GM10266 (cell line): ENCODE measurements around the gene MRPS18C.
A peak's percentile ranks its signal among the peaks of the same experiment; 100 is the strongest.

ENCODE experiments used
- DNase-seq: peaks from one replicate; pipeline ENCODE4 v3.0.0; 2012; ENCODE audit errors: extremely low spot score
- TF ChIP-seq, protein P1 (sequence below): IDR thresholded peaks from 2 replicates; pipeline ENCODE4 v1.5.1; 2012; ENCODE audit warnings: mild to moderate bottlenecking, low read depth; ENCODE audit not compliant: control insufficient read depth, insufficient read depth; ENCODE audit errors: missing control alignments

MRPS18C gene

GRCh38 chr4:83438719-83439118, 17.1 kb upstream of the MRPS18C start:
- no peak for DNase-seq

DNA sequence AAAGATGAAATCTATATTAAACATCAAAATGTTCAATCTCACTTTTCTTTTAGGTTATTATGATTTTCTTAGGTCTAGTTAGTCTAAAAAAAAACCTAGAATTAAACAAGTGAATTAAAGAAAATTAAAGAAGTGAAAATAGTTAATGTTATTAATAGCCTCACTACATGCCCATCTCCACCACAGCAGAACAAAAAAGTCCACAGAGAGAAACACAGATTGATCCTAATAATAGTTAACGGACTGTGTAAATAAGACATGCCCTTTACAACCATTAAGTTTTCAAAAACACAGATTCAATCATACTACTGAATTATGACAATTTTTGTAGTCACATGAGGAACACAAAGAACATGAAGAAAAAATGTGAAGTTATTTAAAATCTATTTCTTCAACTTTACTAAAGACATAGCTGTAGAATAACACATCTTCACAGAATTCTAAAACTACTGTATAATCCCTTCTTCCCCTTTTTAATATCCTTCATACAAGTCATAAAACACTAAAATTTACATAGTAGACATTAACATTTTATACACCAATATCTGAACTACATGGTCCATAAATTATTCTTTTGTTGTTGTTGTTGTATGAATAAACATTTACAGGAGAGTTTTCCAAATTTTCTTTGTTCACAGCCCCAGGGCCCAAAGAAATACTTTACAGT, 15.6 kb upstream of the MRPS18C start:
- TF ChIP-seq, protein P1, sequence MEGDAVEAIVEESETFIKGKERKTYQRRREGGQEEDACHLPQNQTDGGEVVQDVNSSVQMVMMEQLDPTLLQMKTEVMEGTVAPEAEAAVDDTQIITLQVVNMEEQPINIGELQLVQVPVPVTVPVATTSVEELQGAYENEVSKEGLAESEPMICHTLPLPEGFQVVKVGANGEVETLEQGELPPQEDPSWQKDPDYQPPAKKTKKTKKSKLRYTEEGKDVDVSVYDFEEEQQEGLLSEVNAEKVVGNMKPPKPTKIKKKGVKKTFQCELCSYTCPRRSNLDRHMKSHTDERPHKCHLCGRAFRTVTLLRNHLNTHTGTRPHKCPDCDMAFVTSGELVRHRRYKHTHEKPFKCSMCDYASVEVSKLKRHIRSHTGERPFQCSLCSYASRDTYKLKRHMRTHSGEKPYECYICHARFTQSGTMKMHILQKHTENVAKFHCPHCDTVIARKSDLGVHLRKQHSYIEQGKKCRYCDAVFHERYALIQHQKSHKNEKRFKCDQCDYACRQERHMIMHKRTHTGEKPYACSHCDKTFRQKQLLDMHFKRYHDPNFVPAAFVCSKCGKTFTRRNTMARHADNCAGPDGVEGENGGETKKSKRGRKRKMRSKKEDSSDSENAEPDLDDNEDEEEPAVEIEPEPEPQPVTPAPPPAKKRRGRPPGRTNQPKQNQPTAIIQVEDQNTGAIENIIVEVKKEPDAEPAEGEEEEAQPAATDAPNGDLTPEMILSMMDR = no peak
- no peak for DNase-seq

More at GRCh38 chr4:83438719-83439118, 17.1 kb upstream of the MRPS18C start:
- TF ChIP-seq, protein P1 = no peak

DNA sequence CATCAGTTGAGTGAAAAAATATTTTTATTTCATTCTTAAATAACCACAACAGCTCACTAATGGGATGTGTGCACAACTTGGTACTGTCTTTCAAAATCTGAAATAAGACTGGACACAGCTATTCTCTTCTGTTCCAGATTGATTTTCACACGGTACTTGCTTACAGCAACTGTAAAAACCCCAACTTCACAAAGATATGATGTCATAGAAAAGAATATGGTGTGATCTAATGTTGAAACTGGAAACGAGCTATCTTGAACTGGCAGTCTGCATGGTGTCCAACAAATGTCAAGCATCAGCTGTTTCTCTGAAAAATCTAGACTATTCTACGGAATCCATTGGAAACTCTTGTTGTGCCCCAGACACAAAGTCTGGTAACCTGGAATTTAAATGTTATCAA, 15.0 kb upstream of the MRPS18C start:
- TF ChIP-seq, protein P1 = no peak
- DNase-seq = peak; percentile 15

- TF ChIP-seq, protein P1 = no peak
- DNase-seq = no peak
Observed at GRCh38 chr4:83449009-83449408, 6.8 kb upstream of the MRPS18C start.

DNA sequence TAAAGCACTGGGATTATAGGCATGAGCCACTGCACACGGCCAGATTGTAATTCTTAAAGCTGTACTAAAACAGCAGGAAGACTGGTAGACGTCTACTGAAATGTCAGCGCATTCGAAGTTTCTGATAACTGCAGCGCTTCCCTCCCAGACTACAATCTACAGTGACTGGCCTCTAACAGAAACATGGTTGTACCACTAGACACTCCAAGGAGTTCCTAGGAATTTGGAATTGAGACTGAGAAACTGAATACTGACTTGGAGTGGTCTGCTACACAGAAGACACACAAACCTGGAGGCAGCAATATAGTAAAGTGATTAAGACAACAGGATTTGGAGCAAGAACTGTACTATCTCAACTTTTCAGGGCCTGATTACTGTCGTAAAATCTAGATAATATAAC, 1.2 kb upstream of the MRPS18C start:
- TF ChIP-seq, protein P1 = no peak

GRCh38 chr4:83456184-83456501, 285 bp downstream of the MRPS18C start:
- DNase-seq = no peak
- TF ChIP-seq, protein P1 = no peak

More for the DNA sequence above, 1.2 kb upstream of the MRPS18C start:
- DNase-seq = no peak

DNA sequence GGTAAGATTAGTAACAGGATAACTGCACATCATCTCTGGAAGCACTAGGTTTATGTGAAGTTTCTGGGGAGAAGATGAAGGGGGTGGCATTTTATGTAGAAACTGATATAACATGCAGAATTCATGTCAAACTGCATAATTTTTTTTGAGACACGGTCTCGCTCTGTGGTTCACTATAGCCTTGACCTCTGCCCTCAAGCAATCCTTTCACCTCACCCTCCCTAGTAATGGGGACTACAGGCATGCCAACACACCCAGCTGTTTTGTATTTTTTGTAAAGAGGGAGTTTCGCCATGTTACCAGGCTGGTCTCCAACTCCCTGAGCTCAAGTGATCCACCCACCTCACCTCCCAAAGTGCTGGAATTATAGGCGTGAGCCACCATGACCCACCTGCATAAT, 17.6 kb downstream of the MRPS18C start:
- TF ChIP-seq, protein P1 = no peak
- DNase-seq = no peak
